GM12875 (cell line): ENCODE results near the gene EVPLL.

Source experiments
- H3K4me3 ChIP-seq: one replicate; pipeline ENCODE4 v1.5.1; 2011; ENCODE audit warnings: low read depth, low read length, control low read depth
- TF ChIP-seq, protein P1 (sequence below): IDR thresholded peaks from 2 replicates; pipeline ENCODE4 v1.5.1; 2011; ENCODE audit warnings: low read depth, mild to moderate bottlenecking, control low read depth, inconsistent platforms, low read length, moderate library complexity, borderline replicate concordance; ENCODE audit not compliant: insufficient read depth

The EVPLL gene

DNA sequence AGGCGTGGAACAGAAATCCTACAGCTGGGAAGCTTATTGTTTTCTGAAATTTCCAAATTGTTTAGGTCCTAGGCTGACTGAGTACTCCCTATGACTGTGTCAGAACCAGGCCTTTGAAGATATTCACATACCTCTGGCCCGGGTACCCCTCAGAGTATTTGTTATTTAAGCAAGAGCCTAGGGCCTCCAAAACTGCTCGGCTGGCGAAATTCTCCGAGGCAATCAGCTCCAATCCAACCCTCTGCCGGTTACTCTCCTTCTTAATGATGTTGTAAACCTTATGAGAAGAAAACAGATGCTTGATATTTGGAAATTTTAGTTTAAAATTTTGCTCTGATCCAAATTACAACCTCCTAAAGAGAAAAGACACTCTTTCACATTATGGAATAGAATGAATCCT is 24.0 kb upstream of the EVPLL start:
- no peak overlapping the region for H3K4me3 ChIP-seq
- TF ChIP-seq, protein P1, sequence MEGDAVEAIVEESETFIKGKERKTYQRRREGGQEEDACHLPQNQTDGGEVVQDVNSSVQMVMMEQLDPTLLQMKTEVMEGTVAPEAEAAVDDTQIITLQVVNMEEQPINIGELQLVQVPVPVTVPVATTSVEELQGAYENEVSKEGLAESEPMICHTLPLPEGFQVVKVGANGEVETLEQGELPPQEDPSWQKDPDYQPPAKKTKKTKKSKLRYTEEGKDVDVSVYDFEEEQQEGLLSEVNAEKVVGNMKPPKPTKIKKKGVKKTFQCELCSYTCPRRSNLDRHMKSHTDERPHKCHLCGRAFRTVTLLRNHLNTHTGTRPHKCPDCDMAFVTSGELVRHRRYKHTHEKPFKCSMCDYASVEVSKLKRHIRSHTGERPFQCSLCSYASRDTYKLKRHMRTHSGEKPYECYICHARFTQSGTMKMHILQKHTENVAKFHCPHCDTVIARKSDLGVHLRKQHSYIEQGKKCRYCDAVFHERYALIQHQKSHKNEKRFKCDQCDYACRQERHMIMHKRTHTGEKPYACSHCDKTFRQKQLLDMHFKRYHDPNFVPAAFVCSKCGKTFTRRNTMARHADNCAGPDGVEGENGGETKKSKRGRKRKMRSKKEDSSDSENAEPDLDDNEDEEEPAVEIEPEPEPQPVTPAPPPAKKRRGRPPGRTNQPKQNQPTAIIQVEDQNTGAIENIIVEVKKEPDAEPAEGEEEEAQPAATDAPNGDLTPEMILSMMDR: no peak

DNA sequence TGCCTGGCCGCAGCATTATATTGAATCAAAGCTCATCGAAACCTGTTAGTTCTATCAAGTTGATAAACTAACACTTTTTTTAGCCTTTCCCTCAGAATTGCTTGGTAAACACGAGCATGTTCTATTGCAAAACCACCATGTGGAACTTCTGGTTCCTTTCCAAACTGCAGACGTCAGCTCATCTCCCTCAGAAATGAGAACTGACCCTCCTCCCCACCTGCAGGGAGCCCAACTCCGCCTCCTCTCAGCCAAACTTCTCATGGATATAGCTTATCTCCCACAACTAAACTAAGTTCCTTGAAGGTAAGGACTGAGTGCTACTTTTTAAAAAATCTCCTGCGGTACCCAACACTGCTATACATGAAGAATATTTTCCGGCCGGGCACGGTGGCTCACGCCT is 21.0 kb upstream of the EVPLL start:
- no peak overlapping the region for H3K4me3 ChIP-seq
- TF ChIP-seq, protein P1: no peak

DNA sequence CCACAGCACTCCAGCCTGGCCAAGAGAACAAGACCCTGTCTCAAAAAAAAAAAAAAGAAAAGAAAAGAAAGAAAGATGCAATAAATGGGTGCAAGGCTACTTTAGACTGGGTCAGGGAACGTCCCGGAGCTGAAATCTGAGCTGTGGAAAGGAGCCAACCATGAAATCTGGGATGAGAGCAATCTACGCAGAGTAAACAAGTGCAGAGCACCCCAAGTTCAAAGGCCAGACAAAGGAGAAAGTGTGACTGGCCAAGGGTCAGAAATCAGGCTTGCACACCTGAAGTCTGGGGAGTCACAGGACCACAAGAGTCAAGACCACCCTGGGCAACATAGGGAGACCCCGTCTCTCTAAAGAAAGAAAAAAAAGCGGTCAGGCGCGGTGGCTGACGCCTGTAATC is 17.1 kb upstream of the EVPLL start:
- TF ChIP-seq, protein P1: no peak
- H3K4me3 ChIP-seq: no peak overlapping the region

DNA sequence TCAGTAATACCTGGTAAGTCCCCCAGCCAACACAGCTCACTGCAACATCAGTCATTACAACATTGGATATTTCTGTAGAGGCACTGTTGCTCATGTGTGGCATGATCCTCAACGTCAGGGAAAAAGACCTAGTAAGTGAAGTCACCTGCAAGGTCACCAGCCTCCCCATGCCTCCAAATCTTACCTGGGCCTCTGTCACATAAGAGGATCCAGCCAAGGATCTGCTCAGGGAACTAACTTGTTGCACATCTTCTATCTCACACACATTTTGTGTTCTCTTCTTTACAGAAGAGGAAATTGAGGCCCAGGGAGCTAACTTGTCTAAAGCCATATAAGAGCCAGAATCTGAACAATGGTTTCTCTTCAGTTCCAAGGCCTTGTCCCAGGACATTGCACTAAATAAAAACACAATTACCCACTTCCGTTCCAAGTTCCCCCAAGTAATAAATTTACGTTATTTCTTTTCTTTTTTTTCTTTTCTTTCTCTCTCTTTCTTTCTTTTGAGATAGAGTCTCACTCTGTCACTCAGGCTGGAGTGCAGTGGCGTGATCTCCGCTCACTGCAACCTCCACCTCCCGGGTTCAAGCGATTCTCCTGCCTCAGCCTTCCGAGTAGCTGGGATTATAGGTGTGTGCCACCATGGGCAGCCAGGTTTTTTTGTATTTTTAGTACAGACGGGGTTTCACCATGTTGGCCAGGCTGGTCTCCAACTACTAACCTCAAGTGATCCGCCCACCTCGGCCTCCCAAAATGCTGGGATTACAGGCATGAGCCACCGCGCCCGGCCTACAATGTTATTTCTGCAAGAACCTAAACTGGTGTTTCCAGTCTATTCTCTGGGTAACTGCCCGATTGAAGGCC is 15.5 kb upstream of the EVPLL start:
- TF ChIP-seq, protein P1: no peak
- H3K4me3 ChIP-seq: peak overlapping the region; percentile 88

DNA sequence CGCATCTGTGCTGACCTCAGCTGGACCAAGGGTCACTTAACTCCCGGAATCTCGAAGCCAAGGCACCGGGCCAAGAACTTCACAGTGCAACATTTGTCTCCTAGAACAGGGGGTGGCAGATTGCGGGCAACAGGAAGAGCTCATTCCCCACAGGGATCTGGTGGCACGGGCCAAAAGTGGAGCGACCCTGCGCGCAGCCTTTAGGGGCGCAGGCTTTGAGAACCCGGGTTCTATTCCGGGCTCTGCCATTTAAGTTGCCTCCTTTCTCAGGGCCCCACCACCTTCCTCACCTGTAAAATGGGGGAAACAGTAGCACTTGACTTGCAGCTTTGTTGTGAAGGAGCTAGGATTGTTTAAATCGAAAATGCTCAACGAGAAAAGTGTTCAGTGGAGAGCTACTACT is 14.9 kb upstream of the EVPLL start:
- H3K4me3 ChIP-seq: peak overlapping the region; percentile 88
- TF ChIP-seq, protein P1: no peak

DNA sequence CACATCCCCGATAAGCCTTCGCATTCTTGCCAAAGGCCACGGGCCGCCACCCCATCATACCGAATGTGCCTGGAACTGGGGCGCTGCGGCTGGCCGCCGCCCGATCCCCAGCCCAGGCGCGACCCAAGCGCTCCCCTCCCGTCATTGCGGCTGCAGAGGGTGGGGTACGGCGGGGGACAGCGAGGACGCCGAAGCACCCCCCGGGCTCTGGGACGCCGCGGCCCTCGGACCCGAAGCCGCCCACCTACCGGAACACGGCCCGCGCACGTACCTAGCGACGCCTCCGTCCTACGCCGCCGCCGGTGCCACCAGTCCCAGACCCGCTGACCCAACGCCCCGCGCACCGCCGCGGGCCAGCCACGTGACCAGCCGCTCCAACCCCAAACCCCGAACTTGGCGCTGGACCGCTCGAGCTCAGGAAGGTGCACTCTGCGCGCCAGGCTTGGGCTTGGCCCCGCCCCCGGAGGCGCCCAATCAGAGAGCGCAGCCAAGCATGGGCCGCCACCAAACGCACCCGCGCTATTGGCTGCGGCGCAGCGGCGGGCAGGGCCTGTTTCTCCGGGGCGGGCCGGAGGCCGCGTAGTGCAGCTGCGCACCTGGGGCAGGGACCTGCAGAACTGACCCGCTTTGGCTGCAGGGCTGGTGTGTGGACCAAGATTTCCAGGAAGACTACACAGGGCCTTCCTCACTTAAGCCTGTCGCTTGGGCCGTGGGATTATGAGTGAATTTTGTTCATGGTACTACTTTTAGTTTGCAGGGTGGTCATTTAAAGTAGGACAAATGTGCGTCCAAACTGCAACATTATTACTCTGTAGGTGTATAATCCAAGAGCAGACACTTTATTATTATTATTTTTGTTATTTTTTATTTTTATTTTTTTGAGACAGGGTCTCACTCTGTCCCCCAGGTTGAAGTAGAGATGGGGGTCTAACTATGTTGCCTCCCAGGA is 14.2 kb upstream of the EVPLL start, which contains the start of gene SHMT1:
TSS of gene SHMT1 (minus strand) at position 450 of the 949 bp plus-strand sequence. CDS start 7,569 bp downstream, outside the sequence.
- peak within 1 kb of the TSS; percentile 88 for H3K4me3 ChIP-seq
- TF ChIP-seq, protein P1: no peak
